Retinal pigment epithelial cell (primary cell): ENCODE data around the gene BEGAIN.

ENCODE experiments used
- DNase-seq: peaks from one replicate; pipeline ENCODE4 v3.0.0-alpha.2; 2010; ENCODE audit warnings: low read depth
- H3K4me3 ChIP-seq: 2 replicates; pipeline ENCODE4 v1.5.1; 2011; ENCODE audit warnings: mild to moderate bottlenecking, low read length, control low read depth, moderate library complexity
- TF ChIP-seq, protein P1 (sequence below): conservative IDR thresholded peaks from 2 replicates; pipeline ENCODE4 v1.5.1; 2011; ENCODE audit warnings: low read depth, low read length, control low read depth, inconsistent platforms

Gene BEGAIN

DNA sequence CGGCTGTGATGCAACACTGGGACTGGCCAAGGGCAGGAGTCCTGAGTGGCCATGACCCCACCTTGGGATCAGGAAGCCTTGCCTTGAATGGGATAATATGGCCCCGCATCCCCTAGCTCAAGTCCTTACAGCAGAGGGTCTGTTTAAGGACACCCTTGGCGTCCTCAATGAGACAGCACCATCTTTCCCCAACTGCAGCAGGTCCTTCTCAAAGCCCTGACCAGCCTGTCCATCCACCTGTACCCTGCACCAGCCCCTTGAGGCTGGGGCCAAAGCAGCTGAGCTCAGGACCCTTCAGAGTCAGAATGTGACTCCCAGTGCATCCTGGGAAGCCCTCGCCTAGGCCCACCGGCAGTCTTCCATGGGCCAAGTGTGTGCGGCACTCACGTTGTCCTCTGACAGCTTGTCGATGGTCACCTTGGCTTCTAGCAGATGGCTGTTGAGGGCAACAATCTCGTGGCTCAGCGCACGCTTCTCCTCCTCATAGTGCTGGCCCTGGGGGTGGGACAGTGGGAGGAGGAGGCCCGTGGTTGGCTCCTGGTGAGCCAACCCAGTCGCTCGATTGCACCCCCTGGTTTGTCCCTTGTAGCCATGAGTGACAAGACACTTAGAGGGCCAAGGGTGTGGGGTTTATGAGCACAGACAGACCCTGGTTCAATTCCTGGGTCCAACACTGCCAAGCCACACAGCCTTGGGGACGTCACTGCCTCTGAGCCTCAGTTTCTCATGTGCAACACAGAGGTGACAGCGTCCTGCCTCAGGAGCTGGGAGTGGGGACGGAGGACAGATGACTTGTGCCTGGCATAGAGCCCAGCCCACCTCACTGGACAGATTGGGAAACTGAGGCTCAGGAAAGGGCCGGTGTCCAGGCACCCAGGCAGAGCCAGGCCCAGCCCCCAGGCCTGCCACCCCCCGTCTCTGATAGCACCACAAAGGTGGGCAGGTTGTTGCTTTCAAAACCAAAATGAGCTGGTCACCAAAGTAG lies 43.5 kb downstream of the BEGAIN start:
- TF ChIP-seq, protein P1, sequence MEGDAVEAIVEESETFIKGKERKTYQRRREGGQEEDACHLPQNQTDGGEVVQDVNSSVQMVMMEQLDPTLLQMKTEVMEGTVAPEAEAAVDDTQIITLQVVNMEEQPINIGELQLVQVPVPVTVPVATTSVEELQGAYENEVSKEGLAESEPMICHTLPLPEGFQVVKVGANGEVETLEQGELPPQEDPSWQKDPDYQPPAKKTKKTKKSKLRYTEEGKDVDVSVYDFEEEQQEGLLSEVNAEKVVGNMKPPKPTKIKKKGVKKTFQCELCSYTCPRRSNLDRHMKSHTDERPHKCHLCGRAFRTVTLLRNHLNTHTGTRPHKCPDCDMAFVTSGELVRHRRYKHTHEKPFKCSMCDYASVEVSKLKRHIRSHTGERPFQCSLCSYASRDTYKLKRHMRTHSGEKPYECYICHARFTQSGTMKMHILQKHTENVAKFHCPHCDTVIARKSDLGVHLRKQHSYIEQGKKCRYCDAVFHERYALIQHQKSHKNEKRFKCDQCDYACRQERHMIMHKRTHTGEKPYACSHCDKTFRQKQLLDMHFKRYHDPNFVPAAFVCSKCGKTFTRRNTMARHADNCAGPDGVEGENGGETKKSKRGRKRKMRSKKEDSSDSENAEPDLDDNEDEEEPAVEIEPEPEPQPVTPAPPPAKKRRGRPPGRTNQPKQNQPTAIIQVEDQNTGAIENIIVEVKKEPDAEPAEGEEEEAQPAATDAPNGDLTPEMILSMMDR = no peak
- H3K4me3 ChIP-seq = no peak overlapping the region
- no peak for DNase-seq

DNA sequence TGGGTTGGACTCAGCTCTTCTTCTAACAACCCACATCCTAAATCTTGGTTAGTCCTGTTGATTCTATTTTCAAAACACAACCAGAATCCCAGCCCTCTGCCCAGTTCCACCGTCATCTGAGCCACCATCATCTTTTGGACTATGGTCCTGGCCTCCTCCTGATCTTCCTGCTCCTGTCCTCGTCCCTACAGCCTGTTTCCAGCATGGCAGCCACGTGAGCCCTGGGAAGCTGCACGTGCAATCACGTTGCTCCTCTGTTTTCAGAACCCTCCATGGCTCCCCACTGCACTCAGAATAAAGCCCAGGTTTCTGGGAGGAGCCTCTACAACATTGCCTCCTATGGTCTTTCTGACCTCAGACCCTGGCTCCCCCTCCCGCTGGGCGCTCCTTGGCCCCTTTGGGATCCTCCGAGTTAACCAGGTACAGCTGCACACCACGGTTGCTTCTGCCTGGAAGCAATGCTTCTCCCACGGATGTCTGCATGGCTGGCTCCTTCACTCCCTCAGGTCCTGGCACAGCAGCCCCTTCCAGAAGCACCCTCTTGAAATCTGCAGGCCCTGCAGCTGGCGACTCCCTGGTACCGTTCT lies 44.5 kb downstream of the BEGAIN start:
- H3K4me3 ChIP-seq = no peak overlapping the region
- TF ChIP-seq, protein P1 = no peak
- DNase-seq = no peak

DNA sequence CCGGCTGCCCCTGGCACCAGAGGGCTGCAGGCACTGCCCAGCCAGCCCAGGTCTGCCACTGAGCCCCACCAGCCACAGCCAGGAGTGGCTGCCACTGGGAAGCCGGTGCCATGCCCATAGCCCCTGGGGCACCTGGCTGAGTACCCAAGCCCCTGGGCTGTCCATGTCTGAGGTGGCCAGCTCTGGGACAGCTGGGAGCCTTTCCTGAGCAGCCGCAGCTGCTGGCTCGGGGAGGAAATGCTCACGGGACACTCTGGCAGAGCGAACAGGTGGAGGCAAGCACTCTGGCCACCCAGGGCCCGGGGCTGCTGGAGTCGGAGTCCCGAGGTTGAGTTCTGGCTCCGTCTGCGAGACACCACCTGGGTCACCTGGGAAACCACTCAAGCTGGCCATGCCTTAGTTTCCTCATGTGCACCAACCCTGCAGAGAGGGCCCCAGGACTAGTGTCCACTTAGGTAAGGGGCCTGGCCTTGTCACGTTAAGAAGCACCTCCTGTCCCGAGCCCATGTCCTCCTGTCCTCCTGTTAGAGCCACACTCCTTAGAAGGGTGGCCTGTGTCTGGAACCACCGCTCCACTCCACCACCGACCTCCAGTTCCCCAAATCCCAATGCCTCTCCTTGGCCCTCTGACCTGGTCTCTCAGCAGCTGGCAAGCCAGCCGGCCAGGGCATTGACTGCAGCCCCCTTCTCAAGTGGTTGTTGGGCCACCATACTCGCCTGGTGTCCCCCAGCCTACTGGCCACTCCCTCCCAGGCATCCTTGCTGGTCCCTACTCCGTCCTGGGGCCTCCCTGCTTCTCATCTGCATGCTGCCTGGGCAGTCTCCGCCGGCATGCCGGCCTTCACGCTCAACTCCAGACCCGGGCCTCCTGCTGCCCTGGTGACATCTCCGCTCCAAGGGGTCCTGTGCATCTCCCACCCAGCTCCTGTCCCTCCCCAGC lies 45.3 kb downstream of the BEGAIN start:
- DNase-seq = no peak
- TF ChIP-seq, protein P1 = no peak
- H3K4me3 ChIP-seq = no peak overlapping the region

DNA sequence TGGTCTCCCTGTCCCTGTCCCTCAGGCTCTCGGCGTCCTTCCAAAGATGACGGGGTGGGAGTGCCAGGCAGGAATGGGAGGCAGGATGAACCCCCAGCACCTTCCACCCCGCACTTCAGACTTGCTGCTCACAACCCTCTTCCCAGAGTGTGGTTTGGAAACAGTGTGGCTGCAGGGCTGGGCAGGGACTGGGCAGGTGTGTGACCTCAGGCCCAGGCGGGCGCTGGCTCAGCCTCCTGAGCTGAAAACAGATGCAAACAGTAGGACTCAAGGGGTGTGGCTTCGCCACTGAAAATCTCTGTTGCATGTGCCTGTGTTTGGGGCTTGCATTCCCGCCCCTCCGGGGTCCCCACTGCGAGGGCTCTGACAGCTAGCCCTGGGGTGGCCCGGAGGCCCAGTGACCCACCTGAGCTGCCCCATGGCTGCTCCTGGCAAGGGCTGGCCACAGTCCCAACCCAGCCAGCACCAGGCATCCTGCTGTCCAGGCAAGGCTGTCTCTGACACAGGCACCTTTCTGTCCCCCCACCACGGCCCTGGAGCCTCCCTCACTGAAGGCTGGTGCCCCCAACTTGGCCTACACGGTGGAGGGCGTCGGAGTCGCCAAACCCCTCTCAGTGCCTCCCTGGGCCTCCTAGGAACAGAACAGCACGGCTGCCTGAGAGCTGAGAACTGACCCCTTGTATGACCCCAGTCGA lies 46.1 kb downstream of the BEGAIN start:
- no peak overlapping the region for H3K4me3 ChIP-seq
- DNase-seq = no peak
- TF ChIP-seq, protein P1 = no peak

DNA sequence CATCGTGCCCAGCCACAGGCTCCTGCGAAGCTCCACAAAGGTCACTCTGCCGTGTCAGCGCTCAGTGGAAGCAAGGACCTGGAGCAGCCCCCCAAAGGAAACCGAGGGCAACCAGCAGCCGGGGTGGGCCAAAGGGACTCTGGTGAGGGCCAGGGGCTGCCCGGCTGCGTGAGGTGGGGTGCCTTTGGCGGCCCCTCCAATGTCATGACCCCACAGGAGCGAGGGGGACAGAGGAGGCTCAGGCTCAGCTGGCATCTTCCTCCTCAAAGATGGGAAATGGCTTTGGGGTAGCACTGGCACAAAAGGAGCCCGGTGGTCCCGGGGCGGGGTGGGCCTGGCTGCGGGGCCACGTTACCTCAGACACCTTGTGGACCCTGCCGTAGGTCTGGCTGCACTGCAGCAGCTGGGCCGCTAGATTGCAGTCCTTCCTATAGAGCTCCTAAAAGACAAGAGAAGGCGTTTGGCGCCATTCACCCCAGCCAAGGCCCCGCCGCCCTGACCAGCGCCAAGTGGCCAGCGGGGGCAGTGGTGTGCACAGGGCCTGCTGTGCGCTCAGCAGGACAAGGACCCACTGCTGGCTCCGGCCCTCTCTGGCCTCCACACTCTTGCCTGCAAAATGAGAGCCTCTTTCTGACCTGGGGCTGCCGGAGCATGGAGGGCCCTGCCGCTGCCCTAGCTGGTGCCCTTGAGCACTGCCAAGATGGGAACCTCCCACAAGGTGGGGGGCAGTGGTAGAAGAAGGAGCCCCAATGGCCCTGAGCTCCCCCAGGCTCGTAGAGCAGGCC lies 46.9 kb downstream of the BEGAIN start:
- DNase-seq = no peak
- H3K4me3 ChIP-seq = no peak overlapping the region
- TF ChIP-seq, protein P1 = peak; percentile 35

DNA sequence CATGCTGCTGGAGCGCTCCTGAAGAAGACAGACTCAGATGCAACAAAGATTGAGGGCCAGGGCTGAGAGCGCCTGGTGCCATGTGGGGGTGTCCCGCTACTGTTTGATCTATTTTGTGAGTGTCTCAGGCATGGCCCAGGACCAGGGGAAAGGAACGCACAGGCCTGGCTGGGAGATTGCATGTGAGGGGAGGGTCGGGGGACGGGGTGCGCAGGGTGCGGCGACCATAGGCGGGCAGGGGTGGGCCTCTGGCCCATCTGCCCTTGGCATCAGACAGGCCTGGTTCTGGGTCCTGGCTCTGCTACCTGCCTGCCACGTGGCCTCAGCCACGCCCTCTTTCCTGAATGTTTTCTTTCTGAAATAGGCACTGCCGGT lies 47.5 kb downstream of the BEGAIN start:
- DNase-seq = no peak
- no peak overlapping the region for H3K4me3 ChIP-seq
- TF ChIP-seq, protein P1 = no peak
